Peyer's patch (tissue), 4 donors: ENCODE measurements around the gene IL22RA1.

ENCODE experiments used
- CTCF ChIP-seq, 6 experiments: fragments of 450-650 bp in 4 of 6; fragments of 200-600 bp in 2 of 6; sonication (generic) in 1 of 6; IDR thresholded peaks; one replicate each; pipeline ENCODE4 v1.5.1; 2017 to 2019; ENCODE audit warnings: antibody characterized with exemption in 6 of 6, mild to moderate bottlenecking in 3 of 6, moderate library complexity in 1 of 6
- POLR2A ChIP-seq, 2 donors: fragments of 450-650 bp; IDR thresholded peaks; one replicate each; pipeline ENCODE4 v1.5.1; 2017; ENCODE audit warnings: antibody characterized with exemption in 2 of 2, mild to moderate bottlenecking in 2 of 2, moderate library complexity in 2 of 2

GRCh38 chr1:24121406-24121805 is 21.5 kb downstream of the IL22RA1 start:
- TF ChIP-seq CTCF (IDR thresholded peaks at IDR 0.05) (no peak), POLR2A (IDR thresholded peaks at IDR 0.05) (no peak)
